Muscle of leg (tissue), 11 donors: ENCODE measurements around the gene UMAD1. TPM values are rescaled to one million over a fixed set of nuclear protein-coding genes. Genes with fewer than 3 reads are reported as not detected.
"Not testable (repeated sequence)": the region's sequence is repeated elsewhere in the genome, so short reads cannot be mapped to it uniquely, and the experiment has no call there.

Experiments
- DNase-seq: peaks from one replicate; pipeline ENCODE4 v3.0.0; 2013
- H3K27ac ChIP-seq: one replicate; pipeline ENCODE4 v1.5.1; 2013; ENCODE audit warnings: mild to moderate bottlenecking, low read length, control low read depth
- H3K27me3 ChIP-seq: one replicate; pipeline ENCODE4 v1.6.1; 2013; ENCODE audit warnings: low read length; ENCODE audit not compliant: control insufficient read depth, insufficient read depth
- H3K36me3 ChIP-seq: one replicate; pipeline ENCODE4 v1.6.1; 2013; ENCODE audit warnings: low read length; ENCODE audit not compliant: control insufficient read depth, insufficient read depth
- H3K4me1 ChIP-seq: one replicate; pipeline ENCODE4 v1.6.1; 2013; ENCODE audit warnings: low read length; ENCODE audit not compliant: control insufficient read depth, insufficient read depth
- H3K4me3 ChIP-seq: one replicate; pipeline ENCODE4 v1.5.1; 2013; ENCODE audit warnings: low read length, control low read depth
- H3K9me3 ChIP-seq: replicated peaks from 2 replicates; pipeline ENCODE4 v1.6.1; 2013; ENCODE audit warnings: low read depth, low read length; ENCODE audit not compliant: control insufficient read depth
- WGBS: methylation state at CpG from one replicate; pipeline ENCODE4 v1.1.5; 2013; ENCODE audit warnings: missing lambda C conversion rate; ENCODE audit not compliant: insufficient coverage; 5-methylcytosine and 5-hydroxymethylcytosine counted together
- polyA plus RNA-seq, 8 donors: library from polyadenylated mRNA; unstranded; fragments of 120-200 nt; gene quantifications; one replicate each; pipeline versions ENCODE4 v1.2.1 to v1.2.3, GENCODE V29; 2013; ENCODE audit warnings: inconsistent platforms in 1 of 8, low replicate concordance in 1 of 8; ENCODE audit not compliant: insufficient read length in 8 of 8, insufficient read depth in 1 of 8
- total RNA-seq: library from RNA; stranded (reverse); fragments of 120-200 nt; gene quantifications from one replicate; pipeline ENCODE4 v1.2.4, GENCODE V29; 2013

The UMAD1 gene
- total and polyA plus RNA-seq, 9 donors: 7.4 to 11.8 (median 9.1) TPM

GRCh38 chr7:7818179-7818578, 177.6 kb downstream of the UMAD1 start:
- H3K27me3 ChIP-seq, H3K36me3 ChIP-seq, DNase-seq, H3K27ac ChIP-seq, H3K9me3 ChIP-seq, H3K4me3 ChIP-seq, H3K4me1 ChIP-seq: not testable (repeated sequence)
- no CpG with 5 or more reads among the region's 2 CpGs for WGBS

- H3K4me3 ChIP-seq: no peak overlapping the region
- H3K27ac ChIP-seq: no peak overlapping the region
- H3K9me3 ChIP-seq: no peaks in the 10 kb centered on the region
- no peak for DNase-seq
- H3K36me3 ChIP-seq: no peaks in the 10 kb centered on the region
- H3K4me1 ChIP-seq: no peaks in the 10 kb centered on the region
- WGBS: 0% methylated on average over 1 of the region's 6 CpGs
- H3K27me3 ChIP-seq: no peaks in the 10 kb centered on the region
Measured at GRCh38 chr7:7819442-7820247, 179.1 kb downstream of the UMAD1 start.

- Histone ChIP-seq H3K4me1 (no peaks in the 10 kb centered on the region), H3K4me3 (no peak overlapping the region), H3K36me3 (no peaks in the 10 kb centered on the region), H3K27ac (no peak overlapping the region), H3K9me3 (no peaks in the 10 kb centered on the region), H3K27me3 (no peaks in the 10 kb centered on the region)
- no CpG with 5 or more reads among the region's 1 CpG for WGBS
- DNase-seq: no peak
Measured at GRCh38 chr7:7820409-7820808, 179.9 kb downstream of the UMAD1 start.

- Histone ChIP-seq H3K27ac (no peak overlapping the region), H3K4me3 (no peak overlapping the region), H3K36me3 (no peaks in the 10 kb centered on the region), H3K27me3 (no peaks in the 10 kb centered on the region), H3K4me1 (no peaks in the 10 kb centered on the region), H3K9me3 (no peaks in the 10 kb centered on the region)
- DNase-seq: no peak
- WGBS: no CpG with 5 or more reads among the region's 3 CpGs
Measured at GRCh38 chr7:7820939-7821338, 180.4 kb downstream of the UMAD1 start.

GRCh38 chr7:7821517-7821916, 181.0 kb downstream of the UMAD1 start:
- H3K36me3 ChIP-seq: no peaks in the 10 kb centered on the region
- 80% methylated on average over 1 of the region's 3 CpGs for WGBS
- no peak overlapping the region for H3K27ac ChIP-seq
- no peaks in the 10 kb centered on the region for H3K4me1 ChIP-seq
- no peaks in the 10 kb centered on the region for H3K27me3 ChIP-seq
- no peak overlapping the region for H3K4me3 ChIP-seq
- no peaks in the 10 kb centered on the region for H3K9me3 ChIP-seq
- DNase-seq: no peak

- H3K9me3 ChIP-seq, H3K4me3 ChIP-seq, H3K27ac ChIP-seq, H3K27me3 ChIP-seq, H3K4me1 ChIP-seq, DNase-seq, H3K36me3 ChIP-seq: not testable (repeated sequence)
Measured at GRCh38 chr7:7825294-7825693, 184.7 kb downstream of the UMAD1 start.

GRCh38 chr7:7829667-7830066, 189.1 kb downstream of the UMAD1 start:
- no peak for DNase-seq
- WGBS: no CpG with 5 or more reads among the region's 2 CpGs
- Histone ChIP-seq H3K9me3 (no peaks in the 10 kb centered on the region), H3K27me3 (no peaks in the 10 kb centered on the region), H3K4me1 (peaks cover 4% of the 10 kb centered on the region), H3K36me3 (no peaks in the 10 kb centered on the region), H3K4me3 (no peak overlapping the region), H3K27ac (no peak overlapping the region)

GRCh38 chr7:7830122-7830878, 189.7 kb downstream of the UMAD1 start:
- no peaks in the 10 kb centered on the region for H3K27me3 ChIP-seq
- no peak overlapping the region for H3K4me3 ChIP-seq
- 65% methylated on average over 5 of the region's 7 CpGs for WGBS
- DNase-seq: peak; percentile 14
- H3K27ac ChIP-seq: no peak overlapping the region
- H3K9me3 ChIP-seq: no peaks in the 10 kb centered on the region
- no peaks in the 10 kb centered on the region for H3K36me3 ChIP-seq
- peaks cover 4% of the 10 kb centered on the region for H3K4me1 ChIP-seq

- Histone ChIP-seq H3K27ac (no peak overlapping the region), H3K27me3 (no peaks in the 10 kb centered on the region), H3K4me1 (peaks cover 4% of the 10 kb centered on the region), H3K9me3 (no peaks in the 10 kb centered on the region), H3K4me3 (no peak overlapping the region), H3K36me3 (no peaks in the 10 kb centered on the region)
- WGBS: 96% methylated on average over 3 of the region's 5 CpGs
- DNase-seq: no peak
Measured at GRCh38 chr7:7832518-7832917, 192.0 kb downstream of the UMAD1 start.

- Histone ChIP-seq H3K4me1 (peaks cover 4% of the 10 kb centered on the region), H3K36me3 (no peaks in the 10 kb centered on the region), H3K4me3 (no peak overlapping the region), H3K9me3 (no peaks in the 10 kb centered on the region), H3K27ac (no peak overlapping the region), H3K27me3 (no peaks in the 10 kb centered on the region)
- no CpG with 5 or more reads among the region's 4 CpGs for WGBS
- peak; percentile 7 for DNase-seq
Measured at GRCh38 chr7:7834761-7835160, 194.2 kb downstream of the UMAD1 start.
